Osteoblast (primary cell): ENCODE data around the gene USP48. TPM values are rescaled to one million over a fixed set of nuclear protein-coding genes. Genes with fewer than 3 reads are reported as not detected.
A peak's percentile ranks its signal among the peaks of the same experiment; 100 is the strongest.

Experiments
- DNase-seq: peaks from one replicate; pipeline ENCODE4 v3.0.0; 2011; ENCODE audit warnings: low spot score, mixed read lengths; ENCODE audit not compliant: insufficient read length; ENCODE audit errors: missing footprints
- H2AFZ ChIP-seq: 2 replicates; pipeline ENCODE4 v1.6.0; 2011; ENCODE audit warnings: mild to moderate bottlenecking, low read length
- H3K27ac ChIP-seq: 2 replicates; pipeline ENCODE4 v1.5.1; 2011; ENCODE audit warnings: mild to moderate bottlenecking, low read depth, low read length, moderate library complexity
- H3K27me3 ChIP-seq: 2 replicates; pipeline ENCODE4 v1.6.0; 2012; ENCODE audit warnings: mild to moderate bottlenecking, control low read depth, inconsistent platforms, low read length, moderate library complexity; ENCODE audit not compliant: insufficient read depth
- H3K36me3 ChIP-seq: 2 replicates; pipeline ENCODE4 v1.5.1; 2011; ENCODE audit warnings: mild to moderate bottlenecking, low read length, control low read depth, moderate library complexity; ENCODE audit not compliant: insufficient read depth
- H3K4me1 ChIP-seq: 2 replicates; pipeline ENCODE4 v1.5.1; 2011; ENCODE audit warnings: mild to moderate bottlenecking, low read length, control low read depth, moderate library complexity; ENCODE audit not compliant: insufficient read depth
- H3K4me2 ChIP-seq: 2 replicates; pipeline ENCODE4 v1.6.0; 2011; ENCODE audit warnings: mild to moderate bottlenecking, low read length; ENCODE audit not compliant: insufficient read depth
- H3K4me3 ChIP-seq: fragments of 200-600 bp; sonication (generic); 3 replicates; pipeline ENCODE4 v1.5.1; 2012; ENCODE audit warnings: mild to moderate bottlenecking, low read length, inconsistent platforms; ENCODE audit not compliant: insufficient read depth
- H3K79me2 ChIP-seq: 2 replicates; pipeline ENCODE4 v1.6.0; 2012; ENCODE audit warnings: mild to moderate bottlenecking, low read length, control low read depth, inconsistent platforms; ENCODE audit not compliant: insufficient read depth
- H3K9me3 ChIP-seq: 2 replicates; pipeline ENCODE4 v1.5.1; 2011; ENCODE audit warnings: low read depth, low read length, control low read depth
- H4K20me1 ChIP-seq: 2 replicates; pipeline ENCODE4 v1.6.0; 2012; ENCODE audit warnings: mild to moderate bottlenecking, low read length, control low read depth; ENCODE audit not compliant: insufficient read depth
- CTCF ChIP-seq: IDR thresholded peaks from 2 replicates; pipeline ENCODE4 v1.5.1; 2011; ENCODE audit warnings: mild to moderate bottlenecking, low read depth, low read length, moderate library complexity; ENCODE audit errors: extremely low read depth
- total RNA-seq: library from RNA; depleted of rRNA; stranded (reverse); fragments of >200 nt; gene quantifications from 2 replicates; pipeline ENCODE4 v1.2.3, GENCODE V29; 2012

USP48 gene
- total RNA-seq, 1 donor: 52.5 TPM

GRCh38 chr1:21707086-21707840, 75.7 kb downstream of the USP48 start:
- Histone ChIP-seq H3K4me3 (no peak overlapping the region), H3K27me3 (no peaks in the 10 kb centered on the region), H3K79me2 (no peaks in the 10 kb centered on the region), H3K36me3 (peaks cover 30% of the 10 kb centered on the region), H3K4me1 (peaks cover 34% of the 10 kb centered on the region), H3K27ac (no peak overlapping the region), H2AFZ (no peak overlapping the region), H3K4me2 (no peak overlapping the region), H3K9me3 (no peaks in the 10 kb centered on the region), H4K20me1 (peaks cover 20% of the 10 kb centered on the region)
- peak; percentile 71 for DNase-seq
- no peak for TF ChIP-seq CTCF

GRCh38 chr1:21706151-21706835, 76.7 kb downstream of the USP48 start:
- Histone ChIP-seq H3K4me3 (no peak overlapping the region), H3K4me1 (peaks cover 34% of the 10 kb centered on the region), H3K27me3 (no peaks in the 10 kb centered on the region), H3K9me3 (no peaks in the 10 kb centered on the region), H3K4me2 (no peak overlapping the region), H2AFZ (no peak overlapping the region), H4K20me1 (peaks cover 19% of the 10 kb centered on the region), H3K79me2 (no peaks in the 10 kb centered on the region), H3K27ac (no peak overlapping the region), H3K36me3 (peaks cover 29% of the 10 kb centered on the region)
- DNase-seq: no peak
- no peak for TF ChIP-seq CTCF

- no peaks in the 10 kb centered on the region for H3K9me3 ChIP-seq
- H3K4me2 ChIP-seq: no peak overlapping the region
- H4K20me1 ChIP-seq: peaks cover 16% of the 10 kb centered on the region
- peaks cover 34% of the 10 kb centered on the region for H3K4me1 ChIP-seq
- H3K79me2 ChIP-seq: no peaks in the 10 kb centered on the region
- no peaks in the 10 kb centered on the region for H3K27me3 ChIP-seq
- H3K36me3 ChIP-seq: peaks cover 32% of the 10 kb centered on the region
- H3K4me3 ChIP-seq: no peak overlapping the region
- H2AFZ ChIP-seq: no peak overlapping the region
- no peak overlapping the region for H3K27ac ChIP-seq
- TF ChIP-seq CTCF: no peak
- DNase-seq: no peak
Measured at GRCh38 chr1:21705303-21705980, 77.5 kb downstream of the USP48 start.

- Histone ChIP-seq H3K79me2 (no peaks in the 10 kb centered on the region), H3K4me2 (peak overlapping the region; percentile 35), H3K36me3 (peaks cover 33% of the 10 kb centered on the region), H3K4me1 (peaks cover 34% of the 10 kb centered on the region), H2AFZ (no peak overlapping the region), H3K4me3 (no peak overlapping the region), H3K27me3 (no peaks in the 10 kb centered on the region), H3K27ac (peak overlapping the region; percentile 73), H4K20me1 (peaks cover 16% of the 10 kb centered on the region), H3K9me3 (no peaks in the 10 kb centered on the region)
- no peak for DNase-seq
- TF ChIP-seq CTCF: no peak
Measured at GRCh38 chr1:21704145-21704544, 78.8 kb downstream of the USP48 start.
